Lung (tissue), 12 donors: ENCODE data around the gene PLCB3. TPM values are rescaled to one million over a fixed set of nuclear protein-coding genes. Genes with fewer than 3 reads are reported as not detected.

Source experiments
- ATAC-seq: fragments of 200-7000 bp; cut with Tn5 transposase; one replicate; pipeline ENCODE4 v1.9.1; 2020; ENCODE audit warnings: moderate number of reproducible peaks; ENCODE audit not compliant: insufficient read depth, low FRiP score
- DNase-seq, 3 donors: peaks; one replicate each; pipeline ENCODE4 v3.0.0-alpha.2; 2013 to 2017
- H3K27ac ChIP-seq, 2 donors: one replicate each; pipeline ENCODE4 v1.5.1; 2013; ENCODE audit warnings: mild to moderate bottlenecking in 2 of 2, moderate library complexity in 2 of 2, control low read depth in 1 of 2, inconsistent platforms in 1 of 2, low read depth in 1 of 2, low read length in 1 of 2
- H3K27me3 ChIP-seq, 3 donors: one replicate each; pipeline ENCODE4 v1.5.1; 2013; ENCODE audit warnings: low read length in 2 of 3; ENCODE audit not compliant: control insufficient read depth in 3 of 3, insufficient read depth in 3 of 3
- H3K36me3 ChIP-seq, 4 donors: one replicate each; pipeline ENCODE4 v1.5.1; 2013; ENCODE audit warnings: low read length in 4 of 4, mild to moderate bottlenecking in 1 of 4, moderate library complexity in 1 of 4; ENCODE audit not compliant: control insufficient read depth in 4 of 4, insufficient read depth in 4 of 4
- H3K4me1 ChIP-seq, 5 donors: one replicate each; pipeline ENCODE4 v1.5.1; 2013; ENCODE audit warnings: low read length in 5 of 5, mild to moderate bottlenecking in 2 of 5, moderate library complexity in 1 of 5; ENCODE audit not compliant: control insufficient read depth in 5 of 5, insufficient read depth in 5 of 5
- H3K4me3 ChIP-seq: one replicate; pipeline ENCODE4 v1.5.1; 2013; ENCODE audit warnings: mild to moderate bottlenecking, control low read depth, moderate library complexity
- H3K9ac ChIP-seq, 2 donors: one replicate each; pipeline ENCODE4 v1.5.1; 2013; ENCODE audit warnings: low read length in 2 of 2, control low read depth in 1 of 2; ENCODE audit not compliant: insufficient read depth in 1 of 2
- H3K9me3 ChIP-seq, 4 donors: one replicate each; pipeline ENCODE4 v1.5.1; 2013; ENCODE audit warnings: low read length in 3 of 4, mild to moderate bottlenecking in 1 of 4, moderate library complexity in 1 of 4; ENCODE audit not compliant: control insufficient read depth in 4 of 4, insufficient read depth in 3 of 4
- WGBS, 2 donors: extraction: QIAGEN DNeasy Blood & Tissue Kit; methylation state at CpG; one replicate each; pipeline ENCODE4 v1.1.7; 2013; 5-methylcytosine and 5-hydroxymethylcytosine counted together
- polyA plus RNA-seq, 2 donors: library from polyadenylated mRNA; stranded (reverse); fragments of 200-250 nt; gene quantifications; one replicate each; pipeline ENCODE4 v1.2.1, GENCODE V29; 2013
- total RNA-seq, 2 donors: library from RNA; depleted of rRNA in 1 of 2; stranded (reverse); fragments of >200 nt in 1 of 2; gene quantifications; one replicate each; pipeline ENCODE4 v1.2.1, GENCODE V29; 2014 to 2021
- TF ChIP-seq, protein P1 (sequence below): IDR thresholded peaks from 2 replicates; pipeline ENCODE4 v1.5.1; 2012; ENCODE audit warnings: mild to moderate bottlenecking; ENCODE audit errors: control extremely low read depth, extremely low read depth
- donor health status: control.
- donor health status: control.
- donor health status: Bipolar disorder and iron deficiency.
- donor health status: healthy.
- donor health status: DM: yes; HTN: yes; CAD: no.

Gene PLCB3
- total and polyA plus RNA-seq, 4 donors: 15.0 to 32.0 (median 17.6) TPM

DNA sequence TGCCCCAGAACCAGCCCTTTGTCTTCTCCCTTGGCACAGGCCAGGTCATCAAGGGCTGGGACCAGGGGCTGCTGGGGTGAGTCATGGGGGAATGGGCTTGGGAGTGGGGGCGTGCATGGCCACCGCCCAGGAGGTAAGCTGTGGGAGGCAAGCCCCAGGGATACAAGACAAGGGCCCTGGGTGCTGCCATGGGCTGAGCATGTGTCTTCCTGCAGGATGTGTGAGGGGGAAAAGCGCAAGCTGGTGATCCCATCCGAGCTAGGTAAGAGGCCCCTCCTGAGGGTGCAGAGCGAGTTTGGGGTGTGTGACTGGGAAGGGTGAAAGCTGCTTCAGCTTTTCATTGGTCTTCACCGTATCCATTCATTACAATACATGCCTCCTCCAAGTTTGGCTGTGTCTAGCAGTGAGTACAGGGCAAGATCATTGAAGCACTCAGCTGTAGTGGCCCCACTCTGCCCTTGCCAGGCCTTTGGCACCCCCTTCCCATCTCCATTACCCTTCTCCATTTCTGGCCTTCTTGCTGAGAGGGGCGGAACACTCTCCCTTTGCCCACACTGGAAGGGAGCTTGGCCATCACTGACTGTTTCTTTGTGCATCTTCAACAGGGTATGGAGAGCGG, 8.0 kb upstream of the PLCB3 start:
- Histone ChIP-seq H3K27ac (no peak overlapping the region), H3K4me1 (peaks cover 0 to 31% (median 17%) of the 10 kb centered on the region in 5 donors), H3K9ac (no peak overlapping the region), H3K27me3 (no peaks in the 10 kb centered on the region), H3K4me3 (no peak overlapping the region), H3K36me3 (peaks cover 0 to 15% (median 3%) of the 10 kb centered on the region in 4 donors), H3K9me3 (no peaks in the 10 kb centered on the region)
- TF ChIP-seq, protein P1, sequence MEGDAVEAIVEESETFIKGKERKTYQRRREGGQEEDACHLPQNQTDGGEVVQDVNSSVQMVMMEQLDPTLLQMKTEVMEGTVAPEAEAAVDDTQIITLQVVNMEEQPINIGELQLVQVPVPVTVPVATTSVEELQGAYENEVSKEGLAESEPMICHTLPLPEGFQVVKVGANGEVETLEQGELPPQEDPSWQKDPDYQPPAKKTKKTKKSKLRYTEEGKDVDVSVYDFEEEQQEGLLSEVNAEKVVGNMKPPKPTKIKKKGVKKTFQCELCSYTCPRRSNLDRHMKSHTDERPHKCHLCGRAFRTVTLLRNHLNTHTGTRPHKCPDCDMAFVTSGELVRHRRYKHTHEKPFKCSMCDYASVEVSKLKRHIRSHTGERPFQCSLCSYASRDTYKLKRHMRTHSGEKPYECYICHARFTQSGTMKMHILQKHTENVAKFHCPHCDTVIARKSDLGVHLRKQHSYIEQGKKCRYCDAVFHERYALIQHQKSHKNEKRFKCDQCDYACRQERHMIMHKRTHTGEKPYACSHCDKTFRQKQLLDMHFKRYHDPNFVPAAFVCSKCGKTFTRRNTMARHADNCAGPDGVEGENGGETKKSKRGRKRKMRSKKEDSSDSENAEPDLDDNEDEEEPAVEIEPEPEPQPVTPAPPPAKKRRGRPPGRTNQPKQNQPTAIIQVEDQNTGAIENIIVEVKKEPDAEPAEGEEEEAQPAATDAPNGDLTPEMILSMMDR: no peak
- DNase-seq (no peak), ATAC-seq (no peak)
- WGBS, 2 donors: 89 to 91% methylated on average over 8 of the region's 8 CpGs

DNA sequence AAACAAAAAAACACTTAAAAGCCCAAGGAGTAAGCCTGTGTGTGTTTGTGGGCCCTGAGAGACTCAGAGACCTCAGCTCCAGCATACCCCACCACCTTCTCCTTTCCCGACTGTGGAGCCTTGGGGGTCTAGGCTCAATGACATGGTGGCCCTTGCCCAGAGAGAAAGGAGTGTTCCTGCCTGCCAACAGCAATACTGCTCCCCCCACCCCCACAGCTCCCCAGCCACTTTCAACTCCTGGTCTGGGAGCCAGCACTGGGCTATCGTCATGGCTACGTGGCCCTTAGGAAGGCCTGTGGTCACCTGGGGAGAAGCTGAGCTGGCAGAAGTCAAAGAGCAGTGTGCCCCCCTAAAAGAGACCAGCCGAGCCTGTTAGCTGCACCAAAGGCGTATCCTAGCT, 7.2 kb upstream of the PLCB3 start:
- TF ChIP-seq, protein P1: no peak
- WGBS, 2 donors: 64 to 65% methylated on average over 5 of the region's 5 CpGs
- H3K27me3 ChIP-seq: no peaks in the 10 kb centered on the region
- no peak overlapping the region for H3K4me3 ChIP-seq
- no peak overlapping the region for H3K9ac ChIP-seq
- H3K36me3 ChIP-seq: peaks cover 0 to 10% (median 1%) of the 10 kb centered on the region in 4 donors
- DNase-seq: no peak
- peaks cover 0 to 31% (median 17%) of the 10 kb centered on the region in 5 donors for H3K4me1 ChIP-seq
- H3K27ac ChIP-seq: no peak overlapping the region
- ATAC-seq: no peak
- H3K9me3 ChIP-seq: no peaks in the 10 kb centered on the region

DNA sequence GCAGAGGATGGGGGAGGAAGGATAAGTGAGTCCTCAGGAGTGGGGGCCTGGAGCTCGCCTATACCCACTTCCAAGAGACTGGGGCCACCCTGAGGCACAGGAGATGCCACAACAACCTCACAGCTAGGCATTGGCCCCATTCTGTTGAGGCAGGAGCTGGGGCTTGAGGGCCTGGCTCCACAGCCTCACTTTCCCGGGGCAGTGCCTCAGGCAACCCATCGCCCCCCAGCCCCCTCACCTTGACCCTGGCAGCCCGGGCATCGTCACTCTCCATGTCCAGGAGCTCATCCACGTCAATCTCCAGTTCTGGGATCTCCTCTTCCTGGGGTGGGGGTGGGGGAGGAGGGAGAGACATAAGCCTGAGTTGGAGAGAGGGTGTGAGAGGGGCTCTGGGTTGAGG, 6.4 kb upstream of the PLCB3 start:
- Histone ChIP-seq H3K4me1 (peaks cover 0 to 29% (median 12%) of the 10 kb centered on the region in 5 donors), H3K9me3 (no peaks in the 10 kb centered on the region), H3K27ac (peak overlapping the region; percentile 61 to 84), H3K27me3 (no peaks in the 10 kb centered on the region), H3K4me3 (no peak overlapping the region), H3K36me3 (peaks cover 0 to 10% (median 1%) of the 10 kb centered on the region in 4 donors), H3K9ac (no peak overlapping the region)
- WGBS, 2 donors: 36 to 44% methylated on average over 6 of the region's 6 CpGs
- no peak for ATAC-seq
- TF ChIP-seq, protein P1: no peak
- DNase-seq: no peak

DNA sequence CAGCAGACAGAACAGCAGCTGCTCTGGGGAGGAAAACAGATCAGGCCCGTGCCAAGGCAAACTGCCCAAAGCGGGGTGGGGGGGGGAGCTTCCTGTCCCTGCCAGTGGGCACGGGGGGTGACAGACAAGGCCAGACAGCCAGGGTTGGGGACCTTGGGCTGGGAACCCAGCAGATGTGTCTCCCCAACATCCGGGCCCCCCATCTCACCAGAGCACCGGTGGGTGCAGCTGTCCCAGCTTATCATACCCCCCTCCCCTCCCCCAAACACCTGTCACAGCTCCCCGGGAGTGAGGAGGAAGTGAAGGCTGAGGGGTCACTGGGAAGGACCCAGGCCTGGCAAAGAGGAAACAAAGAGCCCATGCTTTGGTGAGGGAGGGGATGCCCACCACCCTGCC, 5.9 kb upstream of the PLCB3 start:
- peak overlapping the region; percentile 61 for H3K4me3 ChIP-seq
- no peak overlapping the region for H3K9ac ChIP-seq
- ATAC-seq (no peak), DNase-seq (no peak)
- H3K27me3 ChIP-seq: no peaks in the 10 kb centered on the region
- H3K9me3 ChIP-seq: no peaks in the 10 kb centered on the region
- peak overlapping the region; percentile 61 to 84 for H3K27ac ChIP-seq
- WGBS, 2 donors: 0 to 1% methylated on average over 6 of the region's 6 CpGs
- TF ChIP-seq, protein P1: no peak
- H3K4me1 ChIP-seq: peaks cover 0 to 28% (median 8%) of the 10 kb centered on the region in 5 donors
- peaks cover 0 to 10% (median 1%) of the 10 kb centered on the region in 4 donors for H3K36me3 ChIP-seq
